IPS DF 6.9 (cell line): Measurements from ENCODE around the gene DYRK1B.

Experiments used
- DNase-seq: peaks from one replicate; pipeline ENCODE4 v3.0.0-alpha.2; 2013; ENCODE audit warnings: low read depth, low spot score
- H3K27ac ChIP-seq: one replicate; pipeline ENCODE4 v1.5.1; 2013; ENCODE audit warnings: low read length, control low read depth
- H3K27me3 ChIP-seq: 2 replicates; pipeline ENCODE4 v1.6.1; 2013; ENCODE audit warnings: mild to moderate bottlenecking, low read length; ENCODE audit not compliant: control insufficient read depth, insufficient read depth
- H3K36me3 ChIP-seq: 2 replicates; pipeline ENCODE4 v1.6.1; 2013; ENCODE audit warnings: low read length; ENCODE audit not compliant: control insufficient read depth, insufficient read depth
- H3K4me1 ChIP-seq: 2 replicates; pipeline ENCODE4 v1.6.1; 2013; ENCODE audit warnings: low read length; ENCODE audit not compliant: control insufficient read depth, insufficient read depth
- H3K4me3 ChIP-seq: 2 replicates; pipeline ENCODE4 v1.5.1; 2013; ENCODE audit warnings: mild to moderate bottlenecking, low read length
- H3K9me3 ChIP-seq: 2 replicates; pipeline ENCODE4 v1.6.1; 2013; ENCODE audit warnings: low read length, inconsistent platforms; ENCODE audit not compliant: control insufficient read depth, insufficient read depth
- WGBS: extraction: QIAGEN DNeasy Blood & Tissue Kit; methylation state at CpG from one replicate; pipeline ENCODE4 v1.1.7; 2013; ENCODE audit warnings: mixed read lengths, missing lambda C conversion rate; ENCODE audit not compliant: insufficient read length, insufficient coverage; 5-methylcytosine and 5-hydroxymethylcytosine counted together

DYRK1B gene

DNA sequence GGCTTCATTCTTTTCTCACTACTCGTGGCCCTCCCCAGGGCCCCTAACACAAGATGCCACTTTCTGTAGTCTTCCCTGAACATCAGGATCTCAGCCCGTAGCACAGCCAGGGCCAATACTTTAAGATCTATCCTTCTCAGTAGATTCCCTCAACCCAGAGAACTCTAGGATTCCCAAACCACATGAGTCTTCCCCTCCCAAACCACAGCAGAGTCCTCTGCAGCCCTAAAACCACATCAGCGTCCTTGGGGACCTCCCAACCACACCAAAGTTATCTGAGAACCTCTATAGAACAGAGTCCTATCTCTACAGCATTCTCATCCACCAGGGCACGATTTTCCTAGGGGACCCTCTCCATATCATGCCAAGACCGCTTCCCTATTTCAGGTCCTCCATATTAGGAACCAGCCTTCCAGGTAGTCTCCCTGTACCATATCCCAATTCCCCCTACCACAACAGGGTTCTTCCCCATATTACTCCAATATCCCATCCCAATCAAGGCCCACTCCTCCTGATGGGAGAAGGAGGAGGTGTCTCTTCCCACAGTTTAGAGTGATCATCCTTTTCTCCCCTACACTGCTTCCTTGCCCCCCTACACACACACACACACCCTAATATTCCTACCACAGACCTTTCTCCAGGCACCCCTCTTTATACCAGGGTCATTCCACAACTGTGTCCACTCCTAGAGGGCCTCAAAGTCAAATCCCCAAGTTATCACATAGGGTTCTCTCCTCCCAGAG is 1.4 kb downstream of the DYRK1B start:
- WGBS: no CpG with 5 or more reads among the region's 5 CpGs
- H3K4me3 ChIP-seq: peak overlapping the region; percentile 95; the same call in 1 of the 2 replicates

DNA sequence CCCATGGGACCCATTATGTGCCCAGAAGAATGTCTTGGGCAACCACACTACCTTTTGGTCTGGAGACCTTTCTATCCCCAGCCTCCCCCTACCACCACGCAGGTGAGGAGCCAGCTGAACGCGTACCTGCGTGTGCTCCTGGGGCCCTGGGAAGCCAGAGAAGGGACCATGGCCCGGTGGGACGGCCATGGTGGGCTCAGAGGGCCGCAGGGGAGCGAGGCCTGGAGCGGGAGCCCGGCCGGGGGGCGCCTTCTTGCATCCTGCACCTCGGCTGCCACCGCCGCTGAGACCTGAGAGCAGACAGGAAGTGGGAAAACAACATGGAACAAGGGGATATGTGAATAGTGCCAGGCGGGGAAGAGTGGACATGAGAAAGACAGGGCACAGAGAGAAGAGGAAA is 2.3 kb downstream of the DYRK1B start:
- peaks cover 22% of the 10 kb centered on the region for H3K36me3 ChIP-seq
- H3K4me1 ChIP-seq: no peaks in the 10 kb centered on the region

More for the DNA sequence above, 1.4 kb downstream of the DYRK1B start:
- Histone ChIP-seq H3K9me3 (no peaks in the 10 kb centered on the region), H3K27me3 (no peaks in the 10 kb centered on the region), H3K4me1 (no peaks in the 10 kb centered on the region), H3K36me3 (peaks cover 26% of the 10 kb centered on the region), H3K27ac (no peak overlapping the region)
- no peak for DNase-seq

DNA sequence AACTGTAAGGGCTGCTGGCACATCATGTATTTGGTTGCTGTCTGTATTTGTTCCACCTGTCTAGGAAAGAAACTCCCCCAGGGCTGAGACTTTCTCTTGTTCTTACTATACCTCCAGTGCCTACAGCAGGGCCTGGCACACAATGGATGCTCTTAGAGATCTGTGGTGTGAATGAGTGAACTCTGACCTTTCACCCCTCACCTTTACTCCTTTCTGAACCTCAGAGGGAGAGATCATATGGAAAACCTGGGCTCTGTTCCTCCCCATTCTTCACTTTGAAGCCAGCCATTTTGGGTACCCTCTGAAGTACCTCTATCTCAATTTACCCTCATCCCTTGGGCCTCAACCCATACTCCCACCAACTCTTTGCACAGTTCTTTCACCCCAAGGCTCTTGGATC is 3.1 kb downstream of the DYRK1B start:
- no peak overlapping the region for H3K4me3 ChIP-seq
- H3K9me3 ChIP-seq: no peaks in the 10 kb centered on the region
- DNase-seq: no peak
- no peak overlapping the region for H3K27ac ChIP-seq
- peaks cover 19% of the 10 kb centered on the region for H3K36me3 ChIP-seq
- no peaks in the 10 kb centered on the region for H3K27me3 ChIP-seq
- H3K4me1 ChIP-seq: no peaks in the 10 kb centered on the region

More for the DNA sequence above, 2.3 kb downstream of the DYRK1B start:
- Histone ChIP-seq H3K4me3 (no peak overlapping the region), H3K9me3 (no peaks in the 10 kb centered on the region), H3K27me3 (no peaks in the 10 kb centered on the region), H3K27ac (no peak overlapping the region)
- WGBS: no CpG with 5 or more reads among the region's 16 CpGs
- DNase-seq: no peak

DNA sequence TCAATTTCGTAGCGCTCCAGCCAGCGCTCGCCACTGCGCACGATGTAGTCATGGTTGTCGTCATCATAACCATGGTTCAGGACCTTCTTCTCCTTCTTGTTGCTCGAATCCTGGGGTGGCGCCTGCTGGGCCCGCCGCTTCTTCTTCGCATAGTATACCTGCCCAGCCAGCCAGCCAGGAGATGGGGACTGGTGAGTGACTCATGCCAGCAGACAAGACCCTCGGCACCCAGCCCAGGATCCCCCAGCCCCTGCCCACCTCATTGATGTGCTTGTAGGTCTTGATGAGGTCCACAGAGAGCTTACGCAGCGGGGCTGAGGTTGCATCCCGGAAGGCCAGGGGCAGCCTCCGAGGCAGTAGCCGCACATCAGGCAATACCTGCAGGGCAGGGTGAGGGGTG is 3.6 kb downstream of the DYRK1B start:
- WGBS: no CpG with 5 or more reads among the region's 18 CpGs
- H3K36me3 ChIP-seq: peaks cover 22% of the 10 kb centered on the region
- no peak overlapping the region for H3K4me3 ChIP-seq
- H3K27ac ChIP-seq: no peak overlapping the region
- no peaks in the 10 kb centered on the region for H3K27me3 ChIP-seq
- DNase-seq: no peak
- no peaks in the 10 kb centered on the region; the same call in 1 of the 2 replicates for H3K4me1 ChIP-seq
- no peaks in the 10 kb centered on the region for H3K9me3 ChIP-seq

DNA sequence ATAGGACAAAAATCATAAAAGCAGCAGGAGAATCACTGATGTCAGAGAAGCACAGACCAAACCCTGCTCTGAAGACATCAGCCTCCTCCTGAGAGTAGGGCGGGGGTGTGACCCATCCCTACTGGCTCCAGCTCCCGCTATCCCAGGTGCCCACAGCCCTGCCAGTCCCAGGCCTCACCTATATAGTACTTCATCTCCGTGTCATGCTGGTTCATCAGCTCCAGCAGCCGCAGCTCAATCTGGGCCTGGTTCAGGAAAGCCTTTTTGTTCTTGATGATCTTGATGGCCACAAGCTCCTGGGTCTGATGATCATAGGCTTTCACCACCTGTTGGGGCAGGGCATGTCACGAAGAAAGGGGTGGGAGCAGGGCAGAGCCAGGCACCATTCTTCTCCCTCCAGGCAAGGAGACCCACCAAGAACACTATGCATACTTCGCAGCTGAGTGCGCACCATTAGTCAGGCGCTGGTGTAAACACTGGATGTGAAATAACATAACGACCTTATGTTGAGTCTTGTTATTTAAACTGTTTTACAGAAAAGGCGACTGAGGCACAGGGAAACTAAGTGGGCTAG is 4.2 kb downstream of the DYRK1B start:
- no peak overlapping the region for H3K27ac ChIP-seq
- WGBS: no CpG with 5 or more reads among the region's 10 CpGs
- DNase-seq: no peak
- peaks cover 22% of the 10 kb centered on the region for H3K36me3 ChIP-seq
- H3K4me1 ChIP-seq: peaks cover 2% of the 10 kb centered on the region; the same call in 1 of the 2 replicates
- no peak overlapping the region for H3K4me3 ChIP-seq
- no peaks in the 10 kb centered on the region for H3K27me3 ChIP-seq
- H3K9me3 ChIP-seq: no peaks in the 10 kb centered on the region

DNA sequence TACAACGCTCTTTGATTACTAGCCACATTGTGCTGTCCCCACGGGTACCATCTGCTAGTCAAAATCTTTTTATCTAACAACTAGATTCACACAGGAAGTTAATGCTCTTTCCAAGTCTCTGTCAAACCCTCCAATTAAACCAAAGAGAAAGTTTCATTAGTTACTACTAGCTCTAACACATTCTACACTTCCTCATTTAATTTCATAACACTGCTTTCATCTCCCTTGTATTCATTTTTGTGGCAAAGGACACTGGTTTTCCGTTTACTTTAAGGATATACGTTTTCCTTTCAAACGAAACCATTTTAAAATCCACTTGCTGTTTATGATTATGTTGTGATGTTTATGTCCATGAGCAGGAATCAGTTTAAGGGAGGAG is 5.3 kb downstream of the DYRK1B start:
- no peak overlapping the region for H3K27ac ChIP-seq
- H3K9me3 ChIP-seq: no peaks in the 10 kb centered on the region
- H3K27me3 ChIP-seq: no peaks in the 10 kb centered on the region
- H3K36me3 ChIP-seq: peaks cover 19% of the 10 kb centered on the region
- peaks cover 2% of the 10 kb centered on the region; the same call in 1 of the 2 replicates for H3K4me1 ChIP-seq
- WGBS: no CpG with 5 or more reads among the region's 5 CpGs
- DNase-seq: no peak
- no peak overlapping the region for H3K4me3 ChIP-seq

DNA sequence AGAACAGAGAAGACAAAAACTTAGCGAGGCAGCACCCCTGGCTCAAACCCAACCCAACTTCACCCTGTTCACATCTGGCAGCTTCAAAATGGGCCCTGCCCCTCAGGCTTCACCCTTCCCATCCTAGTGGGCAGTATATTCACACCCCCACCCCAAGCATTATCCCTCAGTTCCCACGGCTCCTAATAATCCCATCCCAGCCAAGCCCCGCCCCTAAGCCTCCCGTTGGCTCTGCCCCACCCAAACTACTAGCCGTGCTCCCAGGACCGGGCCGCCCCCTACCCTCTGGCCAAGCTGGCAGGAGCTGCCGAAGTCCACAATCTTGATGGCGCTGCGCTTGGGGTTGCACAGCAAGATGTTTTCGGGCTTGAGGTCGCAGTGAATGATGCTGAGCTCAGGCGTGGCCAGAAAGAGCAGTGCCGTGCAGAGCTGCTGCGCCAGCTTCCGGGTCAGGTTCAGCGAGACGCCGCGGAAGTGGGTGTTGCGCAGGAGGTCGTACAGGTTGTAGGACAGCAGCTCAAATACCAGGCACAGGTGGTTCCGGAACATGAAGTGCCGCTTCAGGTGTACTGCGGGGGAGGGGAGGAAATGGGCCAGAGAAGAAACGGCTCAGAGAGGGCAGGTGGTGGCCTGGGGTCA is 5.8 kb downstream of the DYRK1B start:
- Histone ChIP-seq H3K9me3 (no peaks in the 10 kb centered on the region), H3K27me3 (no peaks in the 10 kb centered on the region), H3K4me1 (peaks cover 2% of the 10 kb centered on the region; the same call in 1 of the 2 replicates), H3K36me3 (peaks cover 19% of the 10 kb centered on the region), H3K27ac (no peak overlapping the region), H3K4me3 (no peak overlapping the region)
- no peak for DNase-seq
- WGBS: no CpG with 5 or more reads among the region's 26 CpGs

DNA sequence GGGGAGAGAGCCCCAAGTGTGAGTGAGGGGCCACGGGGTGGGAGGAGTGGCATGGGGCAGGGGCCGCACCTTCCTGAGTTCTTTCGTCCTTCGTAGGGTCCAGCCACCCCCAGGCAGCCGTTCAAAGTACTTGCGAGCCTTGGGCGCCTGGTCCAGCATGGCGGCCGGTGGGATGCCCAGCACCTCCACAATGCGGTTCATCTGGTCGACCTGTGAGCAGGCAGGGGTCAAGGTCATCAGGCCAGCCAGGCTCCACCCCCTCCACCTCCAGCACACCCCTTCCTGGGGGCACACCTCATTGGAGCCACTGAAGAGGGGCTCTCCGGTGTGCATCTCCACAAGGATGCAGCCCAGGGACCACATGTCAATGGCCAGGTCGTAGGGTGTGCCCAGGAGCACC is 6.7 kb downstream of the DYRK1B start:
- Histone ChIP-seq H3K4me3 (no peak overlapping the region), H3K27me3 (no peaks in the 10 kb centered on the region), H3K4me1 (peaks cover 2% of the 10 kb centered on the region; the same call in 1 of the 2 replicates), H3K9me3 (no peaks in the 10 kb centered on the region), H3K36me3 (peaks cover 19% of the 10 kb centered on the region), H3K27ac (no peak overlapping the region)
- no peak for DNase-seq
- no CpG with 5 or more reads among the region's 13 CpGs for WGBS

DNA sequence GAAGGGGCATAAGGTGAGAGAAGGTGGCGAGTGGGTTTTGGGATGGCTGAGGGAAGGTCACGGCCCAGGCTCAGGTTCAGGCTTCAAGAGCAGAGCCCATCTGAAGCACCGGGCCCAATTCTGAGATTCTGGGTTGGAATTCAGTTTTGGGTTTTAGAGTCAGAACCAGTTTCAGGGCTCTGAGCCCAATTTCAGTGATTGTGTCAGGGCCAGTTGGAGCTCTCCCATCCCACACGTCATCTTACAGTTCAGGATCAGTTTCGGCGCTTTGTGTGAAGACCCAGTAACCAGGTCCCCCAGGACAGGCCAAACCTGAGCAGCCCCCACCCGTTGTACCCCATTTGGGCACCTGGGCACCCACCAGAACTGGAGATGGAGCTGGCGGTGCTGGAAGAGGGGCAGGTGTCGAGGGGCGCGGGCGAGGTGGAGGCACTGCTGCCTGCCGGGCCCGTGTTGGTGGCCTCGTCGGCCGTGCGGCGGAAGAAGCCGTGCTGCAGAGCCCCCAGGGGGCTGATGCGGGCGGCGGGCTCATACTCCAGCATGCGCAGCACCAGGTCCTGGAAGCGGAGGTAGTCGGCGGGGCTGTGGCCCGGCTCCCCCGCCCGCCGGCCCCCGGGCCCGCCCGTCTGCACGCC is 7.5 kb downstream of the DYRK1B start:
- DNase-seq: no peak
- no peaks in the 10 kb centered on the region for H3K9me3 ChIP-seq
- no peaks in the 10 kb centered on the region for H3K27me3 ChIP-seq
- no CpG with 5 or more reads among the region's 35 CpGs for WGBS
- H3K36me3 ChIP-seq: peaks cover 19% of the 10 kb centered on the region
- no peak overlapping the region for H3K27ac ChIP-seq
- H3K4me3 ChIP-seq: no peak overlapping the region
- H3K4me1 ChIP-seq: peaks cover 2% of the 10 kb centered on the region; the same call in 1 of the 2 replicates

DNA sequence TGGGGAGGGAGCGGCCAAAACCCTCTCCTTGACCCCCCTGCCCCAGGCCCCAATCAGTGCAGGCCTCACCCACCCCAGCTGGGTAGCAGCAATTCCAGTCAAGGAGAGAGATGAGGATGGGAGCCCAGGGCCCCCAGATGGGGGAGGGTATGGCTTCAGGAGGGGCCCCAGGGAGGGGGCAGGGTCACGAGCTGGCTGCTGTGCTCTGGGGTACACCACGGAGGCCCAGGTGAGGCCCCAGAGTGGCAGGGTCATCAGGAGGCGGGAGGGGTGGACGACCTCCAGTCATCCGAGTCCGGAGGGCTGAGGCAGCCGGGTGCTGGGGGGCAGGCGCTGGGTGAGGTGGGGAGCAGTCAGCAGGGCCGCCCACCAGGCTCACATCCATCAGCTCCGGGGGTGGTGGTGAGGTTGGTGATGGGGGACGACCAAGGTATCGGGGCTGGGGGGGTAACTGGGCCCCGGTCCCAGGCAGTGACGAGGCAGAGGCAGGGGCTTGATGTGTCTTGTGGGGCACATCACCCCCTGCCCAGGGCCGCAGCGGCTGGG is 8.4 kb downstream of the DYRK1B start:
- peaks cover 18% of the 10 kb centered on the region for H3K36me3 ChIP-seq
- H3K27ac ChIP-seq: no peak overlapping the region
- DNase-seq: no peak
- H3K9me3 ChIP-seq: no peaks in the 10 kb centered on the region
- peaks cover 2% of the 10 kb centered on the region; the same call in 1 of the 2 replicates for H3K4me1 ChIP-seq
- H3K4me3 ChIP-seq: no peak overlapping the region
- no CpG with 5 or more reads among the region's 17 CpGs for WGBS
- H3K27me3 ChIP-seq: no peaks in the 10 kb centered on the region
